HepG2 (cell line): Measurements from ENCODE around the gene PLCG1.

Experiments
- DNMT3B ChIP-seq: conservative IDR thresholded peaks from 2 replicates; pipeline ENCODE4 v1.6.1; 2016; ENCODE audit warnings: missing biosample characterization, control low read depth
- SP1 ChIP-seq, 2 experiments: fragments of 450-650 bp in 1 of 2; sonication (generic) in 1 of 2; formaldehyde crosslinking in 1 of 2; IDR thresholded peaks; 2 replicates each; pipeline versions ENCODE4 v1.4.0 to v1.6.1; 2016 to 2020; ENCODE audit warnings: missing genetic modification reagents in 1 of 2
- ZNF10 ChIP-seq: sonication (generic); formaldehyde crosslinking; IDR thresholded peaks from 2 replicates; pipeline ENCODE4 v1.4.0; 2020; ENCODE audit warnings: mild to moderate bottlenecking, low read depth, missing genetic modification reagents, borderline replicate concordance
- ZNF3 ChIP-seq: IDR thresholded peaks from 2 replicates; pipeline ENCODE4 v1.7.0; 2017; ENCODE audit warnings: inconsistent platforms
- ZNF773 ChIP-seq: sonication (generic); formaldehyde crosslinking; IDR thresholded peaks from 2 replicates; pipeline ENCODE4 v1.4.0; 2020; ENCODE audit warnings: missing genetic modification reagents, borderline replicate concordance
- TF ChIP-seq, protein P1 (sequence below): sonication (generic); formaldehyde crosslinking; IDR thresholded peaks from 2 replicates; pipeline ENCODE4 v1.8.1; 2023; ENCODE audit warnings: missing genetic modification reagents, inconsistent platforms, borderline replicate concordance

DNA sequence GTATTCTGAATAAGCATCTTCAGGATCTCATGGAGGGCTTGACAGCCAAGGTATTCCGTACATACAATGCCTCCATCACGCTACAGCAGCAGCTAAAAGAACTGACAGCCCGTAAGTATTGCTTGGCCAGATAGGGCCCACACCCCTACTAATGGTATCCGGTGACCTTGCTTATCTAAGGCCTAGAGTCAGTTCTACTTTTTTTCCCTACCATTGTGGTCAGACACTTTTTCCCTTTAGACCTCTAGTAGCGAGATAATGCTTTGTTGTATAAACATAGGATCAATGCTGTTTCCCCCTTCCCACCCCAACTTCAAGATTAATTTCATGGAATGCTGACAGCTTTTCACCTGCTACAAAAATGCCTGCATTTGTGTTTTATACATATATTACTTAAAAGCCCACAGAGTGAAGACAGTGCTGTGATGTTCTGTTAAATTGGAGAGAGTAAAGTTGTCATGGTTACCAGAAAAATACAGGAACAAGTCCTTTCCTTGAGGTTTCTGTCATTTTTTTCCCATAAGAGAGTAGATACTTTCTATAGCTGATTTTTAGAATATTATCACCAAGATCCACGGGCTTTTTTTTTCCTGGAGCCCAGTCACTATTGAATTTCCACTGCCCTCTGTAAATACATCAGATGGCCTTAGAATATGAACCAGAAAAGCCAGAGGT is 20.9 kb upstream of the PLCG1 start:
- TF ChIP-seq, protein P1, sequence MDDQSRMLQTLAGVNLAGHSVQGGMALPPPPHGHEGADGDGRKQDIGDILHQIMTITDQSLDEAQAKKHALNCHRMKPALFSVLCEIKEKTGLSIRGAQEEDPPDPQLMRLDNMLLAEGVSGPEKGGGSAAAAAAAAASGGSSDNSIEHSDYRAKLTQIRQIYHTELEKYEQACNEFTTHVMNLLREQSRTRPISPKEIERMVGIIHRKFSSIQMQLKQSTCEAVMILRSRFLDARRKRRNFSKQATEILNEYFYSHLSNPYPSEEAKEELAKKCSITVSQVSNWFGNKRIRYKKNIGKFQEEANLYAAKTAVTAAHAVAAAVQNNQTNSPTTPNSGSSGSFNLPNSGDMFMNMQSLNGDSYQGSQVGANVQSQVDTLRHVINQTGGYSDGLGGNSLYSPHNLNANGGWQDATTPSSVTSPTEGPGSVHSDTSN (CRISPR knock-in tag): no peak
- TF ChIP-seq ZNF3 (CRISPR knock-in tag): no peak
- TF ChIP-seq SP1 (IDR thresholded peaks at IDR 0.05): no peak
- TF ChIP-seq SP1 (CRISPR knock-in tag; IDR thresholded peaks at IDR 0.05): no peak
- no peak for TF ChIP-seq DNMT3B (CRISPR knock-in tag)
- no peak for TF ChIP-seq ZNF773
- TF ChIP-seq ZNF10: no peak
